SK-N-SH (cell line): Measurements from ENCODE around the gene SYNE3.

Experiments
- CTCF ChIP-seq: fragments of 200-600 bp; sonication (generic); IDR thresholded peaks from 2 replicates; pipeline ENCODE4 v1.6.1; 2017; ENCODE audit warnings: antibody characterized with exemption, mild to moderate bottlenecking, moderate library complexity
- EP300 ChIP-seq, 2 experiments: IDR thresholded peaks; 2 replicates each; pipeline versions ENCODE4 v1.4.0 to v1.6.1; 2012; ENCODE audit warnings: borderline replicate concordance in 1 of 2, low read depth in 1 of 2, low read length in 1 of 2
- EZH2phosphoT487 ChIP-seq: fragments of 200-600 bp; sonication (generic); IDR thresholded peaks from 2 replicates; pipeline ENCODE4 v1.6.1; 2017; ENCODE audit warnings: low read depth, mixed run types, mild to moderate bottlenecking, antibody characterized with exemption, moderate library complexity, borderline replicate concordance
- MXI1 ChIP-seq: IDR thresholded peaks from 2 replicates; pipeline ENCODE4 v1.6.1; 2012; ENCODE audit warnings: mild to moderate bottlenecking, low read depth, low read length, improper control_type of control experiment
- NFIC ChIP-seq: IDR thresholded peaks from 2 replicates; pipeline ENCODE4 v1.4.0; 2012; ENCODE audit warnings: borderline replicate concordance
- RCOR1 ChIP-seq: fragments of 150-350 bp; IDR thresholded peaks from 2 replicates; pipeline ENCODE4 v1.6.1; 2017; ENCODE audit warnings: antibody characterized with exemption, low read length

DNA sequence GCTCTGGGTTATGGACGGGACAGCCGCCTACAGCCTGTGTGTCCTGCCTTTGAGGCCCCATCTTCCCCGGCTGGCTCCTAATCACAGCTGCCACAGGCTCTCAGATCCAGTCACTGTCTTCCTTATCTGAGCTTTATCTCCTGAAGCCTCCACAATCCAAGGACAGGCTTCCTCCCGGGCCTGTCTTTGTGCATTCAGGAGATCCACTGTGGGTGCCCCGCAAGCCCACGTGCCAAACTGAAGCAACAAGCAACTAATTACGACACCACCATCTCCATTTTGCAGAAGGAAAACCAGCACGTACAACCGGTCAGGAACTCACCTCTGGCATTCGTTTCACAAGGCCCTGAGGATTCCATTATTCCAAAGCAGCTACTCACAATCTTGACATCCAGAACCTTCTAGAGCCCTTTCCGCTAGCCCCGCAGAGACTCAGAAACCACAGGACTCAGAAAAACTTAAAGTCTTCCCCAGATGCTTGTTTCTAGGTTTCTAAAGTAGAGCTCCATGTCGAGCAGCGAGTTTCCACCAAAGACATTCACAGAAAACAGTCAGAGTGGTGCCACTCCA, 14.0 kb downstream of the SYNE3 start:
- TF ChIP-seq CTCF (no peak), RCOR1 (no peak), MXI1 (no peak), EP300 (IDR thresholded peaks at IDR 0.05; ENCODE audit: borderline replicate concordance in 1 of 2, low read depth in 1 of 2, low read length in 1 of 2) (no peak), EZH2phosphoT487 (no peak), NFIC (no peak)
